GM10847 (cell line): ENCODE data around the gene PHLDA3.

ENCODE experiments used
- POLR2A ChIP-seq: IDR thresholded peaks from 2 replicates; pipeline ENCODE4 v1.6.1; 2011; ENCODE audit not compliant: insufficient read length; ENCODE audit errors: extremely low read depth

Gene PHLDA3

GRCh38 chr1:201480231-201481003 lies 11.4 kb upstream of the PHLDA3 start:
- no peak for TF ChIP-seq POLR2A

GRCh38 chr1:201479201-201479730 lies 10.3 kb upstream of the PHLDA3 start:
- no peak for TF ChIP-seq POLR2A

GRCh38 chr1:201476670-201477344 lies 7.8 kb upstream of the PHLDA3 start:
- no peak for TF ChIP-seq POLR2A

GRCh38 chr1:201475915-201476669 lies 7.1 kb upstream of the PHLDA3 start:
- no peak for TF ChIP-seq POLR2A

- TF ChIP-seq POLR2A: no peak
Measured at GRCh38 chr1:201475130-201475529, 6.1 kb upstream of the PHLDA3 start.

GRCh38 chr1:201473296-201473695 lies 4.3 kb upstream of the PHLDA3 start:
- no peak for TF ChIP-seq POLR2A

- no peak for TF ChIP-seq POLR2A
Measured at GRCh38 chr1:201471772-201472171, 2.8 kb upstream of the PHLDA3 start.

GRCh38 chr1:201470581-201470980 lies 1.6 kb upstream of the PHLDA3 start:
- TF ChIP-seq POLR2A: no peak

- no peak for TF ChIP-seq POLR2A
Measured at GRCh38 chr1:201469645-201470074, 672 bp upstream of the PHLDA3 start.

GRCh38 chr1:201468501-201468843 lies 516 bp downstream of the PHLDA3 start:
- TF ChIP-seq POLR2A: no peak

- no peak for TF ChIP-seq POLR2A
Measured at GRCh38 chr1:201466492-201466891, 2.5 kb downstream of the PHLDA3 start.

GRCh38 chr1:201465698-201466290 lies 3.2 kb downstream of the PHLDA3 start:
- no peak for TF ChIP-seq POLR2A

- no peak for TF ChIP-seq POLR2A
Measured at GRCh38 chr1:201463071-201463552, 5.9 kb downstream of the PHLDA3 start.

- TF ChIP-seq POLR2A: no peak
Measured at GRCh38 chr1:201461645-201462441, 7.1 kb downstream of the PHLDA3 start.
